Measurements from ENCODE around the gene CCDC6.
A peak's percentile ranks its signal among the peaks of the same experiment; 100 is the strongest.

CCDC6 gene

GRCh38 chr10:59831658-59832503 is 74.5 kb downstream of the CCDC6 start:
- DNase-seq (ENCODE audit: low read depth) = no peak
- H3K4me3 ChIP-seq (ENCODE audit: low read depth, low read length) = no peak overlapping the region

GRCh38 chr10:59830601-59831259 is 75.6 kb downstream of the CCDC6 start:
- no peak overlapping the region for H3K4me3 ChIP-seq (ENCODE audit: low read depth, low read length)
- peak; percentile 27 for DNase-seq (ENCODE audit: low read depth)
- TF ChIP-seq, protein P1, sequence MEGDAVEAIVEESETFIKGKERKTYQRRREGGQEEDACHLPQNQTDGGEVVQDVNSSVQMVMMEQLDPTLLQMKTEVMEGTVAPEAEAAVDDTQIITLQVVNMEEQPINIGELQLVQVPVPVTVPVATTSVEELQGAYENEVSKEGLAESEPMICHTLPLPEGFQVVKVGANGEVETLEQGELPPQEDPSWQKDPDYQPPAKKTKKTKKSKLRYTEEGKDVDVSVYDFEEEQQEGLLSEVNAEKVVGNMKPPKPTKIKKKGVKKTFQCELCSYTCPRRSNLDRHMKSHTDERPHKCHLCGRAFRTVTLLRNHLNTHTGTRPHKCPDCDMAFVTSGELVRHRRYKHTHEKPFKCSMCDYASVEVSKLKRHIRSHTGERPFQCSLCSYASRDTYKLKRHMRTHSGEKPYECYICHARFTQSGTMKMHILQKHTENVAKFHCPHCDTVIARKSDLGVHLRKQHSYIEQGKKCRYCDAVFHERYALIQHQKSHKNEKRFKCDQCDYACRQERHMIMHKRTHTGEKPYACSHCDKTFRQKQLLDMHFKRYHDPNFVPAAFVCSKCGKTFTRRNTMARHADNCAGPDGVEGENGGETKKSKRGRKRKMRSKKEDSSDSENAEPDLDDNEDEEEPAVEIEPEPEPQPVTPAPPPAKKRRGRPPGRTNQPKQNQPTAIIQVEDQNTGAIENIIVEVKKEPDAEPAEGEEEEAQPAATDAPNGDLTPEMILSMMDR (IDR thresholded peaks at IDR 0.05; ENCODE audit: insufficient read depth, low read depth, low read length, missing control alignments) = peak; percentile 66

More at GRCh38 chr10:59831658-59832503, 74.5 kb downstream of the CCDC6 start:
- TF ChIP-seq, protein P1 (IDR thresholded peaks at IDR 0.05; ENCODE audit: insufficient read depth, low read depth, low read length, missing control alignments) = no peak

GRCh38 chr10:59829601-59830000 is 76.8 kb downstream of the CCDC6 start:
- peak; percentile 79 for DNase-seq (ENCODE audit: low read depth)
- TF ChIP-seq, protein P1 (IDR thresholded peaks at IDR 0.05; ENCODE audit: insufficient read depth, low read depth, low read length, missing control alignments) = no peak
- H3K4me3 ChIP-seq (ENCODE audit: low read depth, low read length) = no peak overlapping the region

GRCh38 chr10:59829024-59829423 is 77.3 kb downstream of the CCDC6 start:
- TF ChIP-seq, protein P1 (IDR thresholded peaks at IDR 0.05; ENCODE audit: insufficient read depth, low read depth, low read length, missing control alignments) = no peak
- no peak overlapping the region for H3K4me3 ChIP-seq (ENCODE audit: low read depth, low read length)
- peak; percentile 37 for DNase-seq (ENCODE audit: low read depth)

DNA sequence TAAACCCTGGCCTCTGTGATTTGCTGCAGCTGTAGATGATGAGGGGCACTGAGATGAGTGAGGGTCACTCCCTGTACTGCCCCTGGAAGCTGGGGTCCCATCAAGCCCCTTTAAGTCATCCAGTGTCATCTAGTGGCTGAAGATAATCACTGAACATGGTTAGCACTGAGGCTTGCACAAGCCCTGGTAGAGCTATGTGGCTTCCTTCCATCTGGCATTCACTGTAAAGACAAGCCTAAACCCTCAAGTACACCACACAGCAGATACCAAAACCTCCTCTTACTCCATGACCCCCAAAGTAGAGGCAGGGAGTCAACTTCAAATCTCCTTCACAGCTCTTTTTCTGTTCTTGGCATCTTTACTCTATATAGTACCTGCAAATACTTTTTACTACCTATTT is 80.4 kb downstream of the CCDC6 start:
- H3K4me3 ChIP-seq (ENCODE audit: low read depth, low read length) = no peak overlapping the region
- DNase-seq (ENCODE audit: low read depth) = no peak
- TF ChIP-seq, protein P1 (IDR thresholded peaks at IDR 0.05; ENCODE audit: insufficient read depth, low read depth, low read length, missing control alignments) = no peak

DNA sequence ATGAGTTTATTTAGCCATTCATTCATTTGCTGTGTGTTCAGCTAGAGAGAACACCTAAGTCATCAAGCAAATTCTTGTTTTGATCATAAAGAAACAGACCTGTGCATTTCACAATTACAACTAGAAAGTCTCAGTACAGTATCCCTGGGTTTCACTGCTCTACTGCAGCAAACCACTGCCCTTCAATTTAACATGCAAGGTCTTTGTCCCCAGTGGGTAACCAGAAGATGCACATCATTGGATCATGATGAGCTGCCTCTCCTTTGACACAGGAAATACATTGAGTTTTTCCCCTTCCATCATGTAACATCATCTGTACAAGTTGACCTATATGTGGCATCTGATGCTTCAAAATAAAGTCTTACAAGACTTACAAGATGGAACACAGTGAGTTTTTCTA is 82.6 kb downstream of the CCDC6 start:
- no peak overlapping the region for H3K4me3 ChIP-seq (ENCODE audit: low read depth, low read length)
- TF ChIP-seq, protein P1 (IDR thresholded peaks at IDR 0.05; ENCODE audit: insufficient read depth, low read depth, low read length, missing control alignments) = no peak
- no peak for DNase-seq (ENCODE audit: low read depth)
